NCI-H748 (cell line): ENCODE results near the gene PTCH1.

Experiments used
- DNase-seq: peaks from one replicate; lab custom pipeline; 2025; ENCODE audit not compliant: unreplicated experiment; lab: John Stamatoyannopoulos, UW

Gene PTCH1

GRCh38 chr9:95468791-95469190 is 48.0 kb downstream of the PTCH1 start:
- no peak for DNase-seq

DNA sequence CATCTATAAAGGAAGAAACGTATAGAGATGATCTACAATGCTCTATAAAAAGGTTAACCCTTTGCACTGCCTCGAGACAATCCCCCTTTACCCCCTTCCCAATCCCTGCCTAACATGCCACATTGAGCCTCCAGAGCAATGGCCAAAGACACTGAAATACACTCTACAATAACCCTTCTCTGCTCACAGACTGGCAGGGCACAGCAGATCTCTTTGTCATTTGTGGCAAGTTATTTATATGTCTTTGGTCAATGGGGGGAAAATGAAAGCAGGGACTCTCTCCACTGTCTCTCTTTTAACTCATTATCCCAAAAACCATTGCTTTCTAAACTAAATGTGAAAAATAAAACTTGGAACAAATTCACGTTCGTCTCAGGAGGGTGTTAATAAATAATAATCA is 51.7 kb downstream of the PTCH1 start:
- DNase-seq: no peak

GRCh38 chr9:95463148-95464060 is 53.4 kb downstream of the PTCH1 start:
- no peak for DNase-seq

GRCh38 chr9:95462249-95463147 is 54.3 kb downstream of the PTCH1 start:
- DNase-seq: peak; percentile 29

DNA sequence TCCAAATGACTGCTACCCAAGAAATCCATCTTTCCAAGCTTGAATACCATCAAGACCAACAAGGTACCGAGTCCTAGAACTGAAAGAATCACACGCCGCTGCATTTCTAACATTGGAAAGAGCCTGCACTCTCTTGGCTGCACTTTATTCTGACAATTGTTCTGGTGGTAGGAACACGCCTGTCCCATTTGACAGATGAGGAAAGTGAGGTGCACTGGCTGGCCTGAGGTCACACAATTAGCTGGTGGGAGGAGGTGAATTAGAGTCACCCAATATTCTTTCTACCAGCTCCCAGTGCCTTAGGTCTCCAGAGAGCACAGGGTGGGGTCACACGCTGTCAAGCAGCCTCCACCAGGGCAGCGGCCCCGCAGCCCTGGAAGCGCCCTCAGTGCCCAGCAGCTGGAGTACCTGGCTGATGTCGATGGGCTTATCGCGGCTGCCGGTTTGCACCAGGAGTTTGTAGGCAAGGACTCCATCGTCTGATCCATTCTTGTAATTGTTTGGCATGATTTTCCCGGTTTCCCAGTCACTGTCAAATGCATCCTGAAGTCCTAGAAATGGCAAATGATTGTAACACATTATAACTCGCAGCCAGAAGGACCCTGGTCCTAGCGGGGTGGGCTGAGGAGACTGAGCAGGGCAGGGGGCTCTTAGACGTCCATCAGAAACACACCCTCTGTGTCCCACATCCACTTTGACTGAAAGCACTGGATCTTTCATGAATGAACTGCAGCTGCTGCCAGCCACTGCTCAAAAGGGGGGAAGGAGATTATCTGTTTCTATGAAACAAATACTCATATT is 55.1 kb downstream of the PTCH1 start:
- no peak for DNase-seq

- no peak for DNase-seq
Observed at GRCh38 chr9:95460518-95461164, 56.1 kb downstream of the PTCH1 start.

DNA sequence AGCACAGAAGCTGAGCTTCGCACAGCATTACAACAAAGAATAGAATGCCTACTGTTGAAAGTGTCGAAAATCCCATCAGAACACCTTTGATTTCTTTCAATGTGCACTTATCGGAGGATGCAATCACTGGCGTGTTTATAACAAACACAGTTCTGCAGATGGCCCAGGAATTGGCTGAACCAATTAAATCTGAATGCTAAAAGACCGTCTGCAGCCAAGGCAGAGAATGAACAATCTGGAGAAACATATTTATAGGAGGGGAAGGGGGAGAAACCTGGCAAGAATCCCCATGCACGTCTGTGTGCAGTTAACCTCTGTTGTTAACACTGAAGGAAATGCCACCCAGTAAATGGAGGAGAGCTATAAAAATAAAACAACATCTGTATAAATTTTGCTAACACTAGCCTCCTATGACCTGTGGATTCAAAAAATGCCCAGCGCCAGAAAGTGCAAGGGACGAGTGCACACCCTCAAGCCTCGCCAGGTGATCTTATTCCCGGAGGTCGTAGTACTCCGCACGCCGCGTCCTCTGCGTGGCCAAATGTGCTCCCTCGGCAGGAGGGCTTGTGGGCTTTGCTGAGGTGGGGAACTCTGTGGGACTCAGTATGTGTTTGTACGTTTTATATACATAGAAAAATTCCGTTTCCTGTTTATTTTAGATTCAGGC is 56.8 kb downstream of the PTCH1 start:
- DNase-seq: no peak

DNA sequence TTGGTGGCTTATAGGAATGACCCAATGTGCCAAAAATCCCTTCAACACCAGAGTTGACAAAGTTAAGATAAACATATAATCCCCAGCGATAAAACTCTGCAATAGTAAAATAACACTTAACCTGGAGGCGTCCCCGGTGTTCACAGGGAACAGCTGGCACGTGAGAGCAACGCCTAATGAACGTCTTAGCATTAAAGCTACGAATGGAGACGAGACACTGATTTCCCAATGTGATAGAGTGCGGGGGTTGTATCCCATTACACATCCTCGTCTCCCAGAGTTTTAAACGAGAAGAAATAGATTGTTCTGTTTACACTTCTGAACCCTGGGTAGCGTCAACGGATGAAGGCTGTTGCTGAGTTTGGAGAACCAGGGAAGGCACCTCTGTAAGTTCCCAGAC is 57.6 kb downstream of the PTCH1 start:
- DNase-seq: no peak

GRCh38 chr9:95458666-95459065 is 58.1 kb downstream of the PTCH1 start:
- DNase-seq: no peak

DNA sequence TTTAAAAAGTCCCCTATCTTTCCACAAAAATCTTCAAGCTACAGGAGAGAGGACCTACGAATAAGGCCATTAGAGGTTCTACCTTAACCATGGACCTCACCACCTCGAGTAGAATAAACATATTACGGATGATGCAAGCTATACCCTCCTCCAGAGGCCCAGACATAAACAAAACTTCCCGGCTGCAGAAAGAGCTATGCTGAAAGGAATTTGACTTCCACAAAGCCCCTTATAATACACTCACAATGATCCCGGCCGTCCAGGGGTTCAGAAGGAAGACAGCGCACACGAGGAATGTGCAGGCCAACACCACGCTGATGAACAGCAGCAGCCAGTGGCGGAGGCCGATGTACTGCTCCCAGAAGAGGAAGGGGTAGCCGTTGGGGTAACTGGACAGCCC is 59.0 kb downstream of the PTCH1 start:
- DNase-seq: no peak

- no peak for DNase-seq
Observed at GRCh38 chr9:95455714-95456113, 61.1 kb downstream of the PTCH1 start.

GRCh38 chr9:95452176-95452575 is 64.6 kb downstream of the PTCH1 start:
- DNase-seq: no peak

- no peak for DNase-seq
Observed at GRCh38 chr9:95451065-95451426, 65.7 kb downstream of the PTCH1 start.

DNA sequence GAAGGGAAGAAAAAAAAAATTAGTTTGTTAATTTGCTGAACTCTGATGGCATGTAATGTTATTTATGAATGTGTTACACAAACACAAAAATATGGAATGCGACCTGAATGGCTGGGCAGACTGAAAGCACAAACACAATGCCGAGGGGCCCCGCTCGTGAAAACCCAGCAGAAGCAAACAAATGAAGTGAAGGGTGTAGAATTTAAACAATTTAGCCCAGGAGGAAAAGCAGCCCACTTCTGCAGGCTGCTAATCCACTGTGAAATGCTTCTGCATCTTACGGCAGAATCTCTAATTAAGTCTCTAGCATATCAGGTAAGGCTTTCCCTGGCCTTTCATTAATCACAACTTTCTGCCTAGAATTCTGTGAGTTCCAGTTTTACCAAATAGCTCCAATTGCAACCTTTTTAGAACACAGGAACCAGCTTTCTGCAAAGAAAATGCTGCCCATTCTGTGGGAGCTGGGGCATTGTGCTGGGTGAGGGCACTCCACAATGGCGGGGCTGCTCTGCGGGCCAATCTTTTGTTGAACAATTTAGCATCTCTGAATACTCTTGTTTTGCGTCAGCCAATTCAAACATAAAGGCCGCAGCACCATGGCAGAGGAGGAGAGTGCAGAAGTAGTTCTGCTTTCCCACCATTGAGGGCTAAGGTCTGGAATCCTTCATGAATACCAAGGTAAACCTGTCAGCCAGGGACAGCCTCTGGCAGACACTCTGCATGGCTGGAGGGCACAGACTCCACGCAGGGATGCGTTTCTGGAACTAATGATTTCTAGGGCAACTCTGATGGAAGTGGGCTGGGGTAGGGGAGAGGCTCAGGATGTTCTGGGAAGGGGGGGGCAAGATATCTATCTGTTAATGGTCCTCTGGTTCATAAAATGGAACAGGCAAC is 66.4 kb downstream of the PTCH1 start:
- no peak for DNase-seq

DNA sequence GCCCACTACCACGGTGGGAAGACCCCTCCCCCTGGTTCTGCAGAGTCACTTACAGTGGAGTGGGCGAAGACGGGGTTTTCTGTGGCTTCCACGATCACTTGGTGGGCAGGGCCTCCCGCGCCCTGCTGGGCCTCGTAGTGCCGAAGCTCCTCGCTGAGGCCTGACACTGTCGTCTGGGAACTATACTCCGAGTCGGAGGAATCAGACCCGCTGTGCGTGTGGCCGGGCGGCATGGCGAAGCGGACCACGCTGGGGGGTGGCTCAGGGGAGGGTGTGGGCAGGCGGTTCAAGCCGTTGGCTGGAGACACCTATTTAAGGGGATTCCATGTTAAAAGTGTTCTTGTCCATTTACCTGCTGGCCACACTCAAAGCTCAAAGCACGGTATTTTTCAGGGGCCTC is 67.8 kb downstream of the PTCH1 start:
- no peak for DNase-seq

- no peak for DNase-seq
Observed at GRCh38 chr9:95447660-95448420, 68.9 kb downstream of the PTCH1 start.

DNA sequence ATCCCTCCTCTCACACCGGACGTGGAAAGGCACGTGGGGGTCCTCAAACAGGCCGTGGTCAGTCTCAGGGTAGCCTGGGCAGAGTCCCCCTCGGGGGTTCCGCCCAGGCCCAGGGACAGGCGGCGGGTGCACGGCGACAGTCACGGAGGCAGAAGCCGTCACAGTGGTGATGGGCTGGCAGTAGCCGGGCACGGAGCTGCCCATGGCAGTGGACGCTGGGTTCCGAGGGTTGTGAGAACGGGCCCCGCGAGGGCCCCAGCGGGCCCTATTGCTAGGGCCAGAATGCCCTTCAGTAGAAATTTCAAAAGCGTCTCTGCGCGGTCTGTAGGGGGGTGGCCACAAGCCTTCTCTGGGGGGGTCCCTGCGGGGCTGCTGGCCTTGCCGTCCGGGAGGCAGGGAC is 69.8 kb downstream of the PTCH1 start:
- DNase-seq: no peak

DNA sequence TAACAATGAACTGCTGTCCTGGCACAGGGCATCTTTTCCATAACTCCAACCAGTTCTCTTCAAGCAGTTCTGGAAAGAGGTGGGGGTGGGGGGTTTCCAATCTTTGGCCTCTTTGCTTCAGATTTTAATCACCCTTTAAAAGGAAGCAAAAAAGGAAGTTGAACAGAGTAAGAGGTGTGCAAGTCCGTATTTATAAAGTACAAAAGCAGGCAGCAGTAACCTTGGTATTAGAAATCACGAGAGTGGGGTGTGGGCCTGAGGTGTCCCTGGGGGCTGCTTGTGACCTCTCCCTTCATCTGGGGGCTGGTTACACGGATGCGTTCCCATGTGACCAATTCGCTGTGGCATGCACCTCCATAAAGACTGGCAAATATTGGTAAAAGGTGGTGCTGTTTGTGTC is 70.5 kb downstream of the PTCH1 start:
- no peak for DNase-seq
